ENCODE measurements around the gene TEX19. TPM values are rescaled to one million over a fixed set of nuclear protein-coding genes. Genes with fewer than 3 reads are reported as not detected.
A peak's percentile ranks its signal among the peaks of the same experiment; 100 is the strongest.

The TEX19 gene
- total and polyA plus RNA-seq, 9 of the 15 experiments (the other 6 are each of a cell fraction or from before 2014, with no cell fraction given), result 0.10 to 4.9 (median 1.9) TPM

- TF ChIP-seq ZBTB40 (IDR thresholded peaks at IDR 0.05) (0 out of 2 replicates have a peak, but pooled peaks have one; percentile 14), ZBTB40 (CRISPR knock-in tag; IDR thresholded peaks at IDR 0.05) (no peak), SMAD3 (CRISPR knock-in tag; conservative IDR thresholded peaks at IDR 0.05) (0 out of 2 replicates have a peak, but pooled peaks have one; percentile 67), RBFOX2 (IDR thresholded peaks at IDR 0.05; ENCODE audit: low read depth, low read length) (peak; percentile 63), ZEB2 (IDR thresholded peaks at IDR 0.05) (peak; percentile 60; the same call in 1 of the 2 replicates), PHTF2 (CRISPR knock-in tag; IDR thresholded peaks at IDR 0.05) (no peak), CHD1 (IDR thresholded peaks at IDR 0.05; ENCODE audit: low read length) (peak; percentile 14), EP300 (IDR thresholded peaks at IDR 0.05; ENCODE audit: low read length) (no peak), HIVEP1 (CRISPR knock-in tag; IDR thresholded peaks at IDR 0.05) (0 out of 2 replicates have a peak, but pooled peaks have one; percentile 45), NFRKB (IDR thresholded peaks at IDR 0.05; ENCODE audit: low read depth) (peak; percentile 6; the same call in 1 of the 2 replicates), FOXA3 (CRISPR knock-in tag; conservative IDR thresholded peaks at IDR 0.05 in 1 of 2, IDR thresholded peaks at IDR 0.05 in 1 of 2) (peak in 1 of 2 experiments; percentile 61; a peak in 1 of 4 replicates), HEY1 (CRISPR knock-in tag; IDR thresholded peaks at IDR 0.05; ENCODE audit: borderline replicate concordance) (no peak), SMARCA4 (IDR thresholded peaks at IDR 0.05) (peak; percentile 86), GATAD2A (IDR thresholded peaks at IDR 0.05) (peak; percentile 45), ZKSCAN8 (CRISPR knock-in tag; IDR thresholded peaks at IDR 0.05) (peak; percentile 48; the same call in 1 of the 2 replicates)
- TF ChIP-seq, protein P1, sequence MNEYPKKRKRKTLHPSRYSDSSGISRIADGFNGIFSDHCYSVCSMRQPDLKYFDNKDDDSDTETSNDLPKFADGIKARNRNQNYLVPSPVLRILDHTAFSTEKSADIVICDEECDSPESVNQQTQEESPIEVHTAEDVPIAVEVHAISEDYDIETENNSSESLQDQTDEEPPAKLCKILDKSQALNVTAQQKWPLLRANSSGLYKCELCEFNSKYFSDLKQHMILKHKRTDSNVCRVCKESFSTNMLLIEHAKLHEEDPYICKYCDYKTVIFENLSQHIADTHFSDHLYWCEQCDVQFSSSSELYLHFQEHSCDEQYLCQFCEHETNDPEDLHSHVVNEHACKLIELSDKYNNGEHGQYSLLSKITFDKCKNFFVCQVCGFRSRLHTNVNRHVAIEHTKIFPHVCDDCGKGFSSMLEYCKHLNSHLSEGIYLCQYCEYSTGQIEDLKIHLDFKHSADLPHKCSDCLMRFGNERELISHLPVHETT (CRISPR knock-in tag; conservative IDR thresholded peaks at IDR 0.05 in 1 of 2, IDR thresholded peaks at IDR 0.05 in 1 of 2), result peak in 1 of 2 experiments; percentile 72; a peak in 1 of 4 replicates
- TF ChIP-seq, protein P2, sequence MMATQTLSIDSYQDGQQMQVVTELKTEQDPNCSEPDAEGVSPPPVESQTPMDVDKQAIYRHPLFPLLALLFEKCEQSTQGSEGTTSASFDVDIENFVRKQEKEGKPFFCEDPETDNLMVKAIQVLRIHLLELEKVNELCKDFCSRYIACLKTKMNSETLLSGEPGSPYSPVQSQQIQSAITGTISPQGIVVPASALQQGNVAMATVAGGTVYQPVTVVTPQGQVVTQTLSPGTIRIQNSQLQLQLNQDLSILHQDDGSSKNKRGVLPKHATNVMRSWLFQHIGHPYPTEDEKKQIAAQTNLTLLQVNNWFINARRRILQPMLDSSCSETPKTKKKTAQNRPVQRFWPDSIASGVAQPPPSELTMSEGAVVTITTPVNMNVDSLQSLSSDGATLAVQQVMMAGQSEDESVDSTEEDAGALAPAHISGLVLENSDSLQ (IDR thresholded peaks at IDR 0.05), result peak; percentile 22; the same call in 1 of the 2 replicates
Measured at GRCh38 chr17:82338858-82339633, 20.0 kb upstream of the TEX19 start (continued).
